Neural cell (in vitro differentiated cells): ENCODE measurements around the gene SSTR1. TPM values are rescaled to one million over a fixed set of nuclear protein-coding genes. Genes with fewer than 3 reads are reported as not detected.

ENCODE experiments used
- H2AFZ ChIP-seq: fragments of 200-600, 300-800 bp; sonication (generic), shearing (Covaris generic); 2 replicates; pipeline ENCODE4 v1.6.0; 2014; ENCODE audit warnings: low read depth, mild to moderate bottlenecking, antibody characterized with exemption, low read length, moderate library complexity
- H3F3A ChIP-seq: fragments of 200-600 bp; shearing (Covaris generic); 2 replicates; pipeline ENCODE4 v1.6.1; 2016; ENCODE audit warnings: mild to moderate bottlenecking, moderate library complexity, mixed read lengths, antibody characterized with exemption, low read length; ENCODE audit not compliant: insufficient read depth, poor library complexity, severe bottlenecking
- H3K27ac ChIP-seq: fragments of 200-600, 300-800 bp; sonication (generic), shearing (Covaris generic); 2 replicates; pipeline ENCODE4 v1.5.1; 2014; ENCODE audit warnings: mild to moderate bottlenecking, low read length, moderate library complexity
- H3K27me3 ChIP-seq: fragments of 300-800, 200-600 bp; sonication (generic), shearing (Covaris generic); 2 replicates; pipeline ENCODE4 v1.6.0; 2014; ENCODE audit warnings: mild to moderate bottlenecking, low read depth, low read length, moderate library complexity; ENCODE audit not compliant: insufficient read depth
- H3K36me3 ChIP-seq: fragments of 300-800, 200-600 bp; sonication (generic), shearing (Covaris generic); 2 replicates; pipeline ENCODE4 v1.5.1; 2014; ENCODE audit warnings: mild to moderate bottlenecking, antibody characterized with exemption, low read length, moderate library complexity; ENCODE audit not compliant: insufficient read depth
- H3K4me2 ChIP-seq: fragments of 300-800, 200-600 bp; sonication (generic), shearing (Covaris generic); 2 replicates; pipeline ENCODE4 v1.6.0; 2014; ENCODE audit warnings: mild to moderate bottlenecking, low read length
- H3K4me3 ChIP-seq: fragments of 300-800, 200-600 bp; sonication (generic), shearing (Covaris generic); 2 replicates; pipeline ENCODE4 v1.5.1; 2014; ENCODE audit warnings: mild to moderate bottlenecking, low read length, moderate library complexity
- H3K79me2 ChIP-seq: fragments of 200-600 bp; shearing (Covaris generic); replicated peaks from 2 replicates; pipeline ENCODE4 v1.6.0; 2014; ENCODE audit warnings: mild to moderate bottlenecking, low read length, moderate library complexity; ENCODE audit not compliant: insufficient read depth
- H3K9ac ChIP-seq: fragments of 300-800, 200-600 bp; sonication (generic), shearing (Covaris generic); 2 replicates; pipeline ENCODE4 v1.6.1; 2016; ENCODE audit warnings: mild to moderate bottlenecking, low read length, mixed read lengths
- H3K9me2 ChIP-seq: fragments of 200-600 bp; shearing (Covaris generic); 2 replicates; pipeline ENCODE4 v1.6.1; 2016; ENCODE audit warnings: mild to moderate bottlenecking, low read length, mixed read lengths; ENCODE audit not compliant: insufficient read depth
- H3K9me3 ChIP-seq: fragments of 200-600, 300-800 bp; sonication (generic), shearing (Covaris generic); 2 replicates; pipeline ENCODE4 v1.6.1; 2016; ENCODE audit warnings: mild to moderate bottlenecking, mixed run types, low read length, moderate library complexity, mixed read lengths
- H4K20me1 ChIP-seq: fragments of 200-600 bp; shearing (Covaris generic); 2 replicates; pipeline ENCODE4 v1.6.1; 2016; ENCODE audit warnings: mild to moderate bottlenecking, mixed run types; ENCODE audit not compliant: insufficient read depth
- EP300 ChIP-seq: fragments of 450-650 bp; conservative IDR thresholded peaks from 2 replicates; pipeline ENCODE4 v1.6.1; 2014; ENCODE audit warnings: antibody characterized with exemption, mild to moderate bottlenecking, moderate library complexity; ENCODE audit not compliant: poor library complexity, severe bottlenecking
- EZH2 ChIP-seq: fragments of 200-600, 300-800 bp; shearing (Covaris generic), sonication (generic); IDR thresholded peaks from 2 replicates; pipeline ENCODE4 v1.6.1; 2014; ENCODE audit warnings: antibody characterized with exemption, low read length, borderline replicate concordance, mild to moderate bottlenecking; ENCODE audit not compliant: insufficient read depth, poor library complexity, severe bottlenecking
- MXI1 ChIP-seq: fragments of 450-650 bp; conservative IDR thresholded peaks from 2 replicates; pipeline ENCODE4 v1.6.1; 2014; ENCODE audit warnings: antibody characterized with exemption, mild to moderate bottlenecking; ENCODE audit not compliant: poor library complexity, severe bottlenecking
- POLR2AphosphoS5 ChIP-seq: IDR thresholded peaks from 2 replicates; pipeline ENCODE4 v1.6.1; 2012
- SMC3 ChIP-seq: fragments of 450-650 bp; conservative IDR thresholded peaks from 2 replicates; pipeline ENCODE4 v1.6.1; 2014; ENCODE audit warnings: antibody characterized with exemption, mild to moderate bottlenecking, moderate library complexity; ENCODE audit not compliant: poor library complexity
- polyA minus RNA-seq: library from RNA; depleted of rRNA, polyadenylated mRNA; stranded (reverse); fragments of >200 nt; gene quantifications from 2 replicates; pipeline ENCODE4 v1.2.3, GENCODE V29; 2014
- polyA plus RNA-seq: library from polyadenylated mRNA; depleted of rRNA; stranded (reverse); fragments of >200 nt; gene quantifications from 2 replicates; pipeline ENCODE4 v1.2.3, GENCODE V29; 2014
- TF ChIP-seq, protein P1 (sequence below): IDR thresholded peaks from 2 replicates; pipeline ENCODE4 v1.6.1; 2012; ENCODE audit warnings: borderline replicate concordance

Gene SSTR1, protein sequence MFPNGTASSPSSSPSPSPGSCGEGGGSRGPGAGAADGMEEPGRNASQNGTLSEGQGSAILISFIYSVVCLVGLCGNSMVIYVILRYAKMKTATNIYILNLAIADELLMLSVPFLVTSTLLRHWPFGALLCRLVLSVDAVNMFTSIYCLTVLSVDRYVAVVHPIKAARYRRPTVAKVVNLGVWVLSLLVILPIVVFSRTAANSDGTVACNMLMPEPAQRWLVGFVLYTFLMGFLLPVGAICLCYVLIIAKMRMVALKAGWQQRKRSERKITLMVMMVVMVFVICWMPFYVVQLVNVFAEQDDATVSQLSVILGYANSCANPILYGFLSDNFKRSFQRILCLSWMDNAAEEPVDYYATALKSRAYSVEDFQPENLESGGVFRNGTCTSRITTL
- polyA plus RNA-seq (2.1 and 2.4 TPM in 2 replicates), polyA minus RNA-seq (2.9 TPM in 2 replicates)

DNA sequence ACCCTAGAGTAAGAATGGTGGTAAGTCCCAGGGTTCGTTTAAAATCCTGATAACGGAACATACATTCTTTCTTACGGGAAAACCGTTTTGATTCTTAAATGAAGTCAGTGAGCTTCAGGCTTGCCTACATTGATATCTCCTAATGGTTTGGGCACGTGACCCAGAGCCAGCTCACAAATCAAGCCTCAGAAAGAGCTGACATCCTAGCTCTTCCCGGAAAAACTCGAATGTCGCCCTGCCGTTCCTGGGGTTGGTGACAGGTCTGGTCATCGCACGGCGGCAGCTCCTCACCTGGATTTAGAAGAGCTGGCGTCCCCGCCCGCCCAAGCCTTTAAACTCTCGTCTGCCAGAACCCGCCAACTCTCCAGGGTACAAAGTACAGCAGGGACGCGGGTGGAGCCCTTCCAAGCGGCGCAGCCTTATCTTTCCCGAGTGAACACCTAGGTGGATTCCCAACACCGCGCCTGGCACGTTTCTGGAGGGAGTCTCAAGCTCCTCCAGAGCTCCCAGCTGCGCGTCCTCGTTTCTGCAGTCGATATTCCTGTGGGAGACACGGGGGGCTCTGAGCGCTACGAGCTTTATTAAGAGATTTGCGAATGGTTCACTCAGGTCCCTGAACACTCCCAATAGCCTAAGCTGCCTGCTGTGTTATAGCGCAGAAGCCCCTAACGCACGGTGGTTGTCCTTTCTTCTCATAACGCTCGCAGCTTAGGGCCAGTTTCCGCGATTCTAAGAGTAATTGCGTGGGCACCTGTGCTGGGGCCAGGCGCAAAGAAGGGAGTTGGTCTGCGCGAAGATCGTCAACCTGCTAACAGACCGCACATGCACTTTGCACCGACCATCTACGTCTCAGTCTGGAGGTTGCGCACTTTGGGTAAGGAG, at the start of gene SSTR1:
SSTR1 (plus strand) TSS at position 169 of the 882 bp plus-strand sequence. CDS start 1,486 bp downstream, outside the sequence.
- H3F3A ChIP-seq: no peaks in the 10 kb centered on the region
- no peaks in the 10 kb centered on the region for H3K9me2 ChIP-seq
- peaks cover 64% of the 10 kb centered on the region for H3K27me3 ChIP-seq
- no peaks in the 10 kb centered on the region for H4K20me1 ChIP-seq
- H3K9ac ChIP-seq: peak within 1 kb of the TSS; percentile 50
- H3K79me2 ChIP-seq: no peaks in the 10 kb centered on the region
- peak within 1 kb of the TSS; percentile 3 for H2AFZ ChIP-seq
- no peak within 1 kb of the TSS for H3K27ac ChIP-seq
- H3K9me3 ChIP-seq: peaks cover 11% of the 10 kb centered on the region
- H3K4me3 ChIP-seq: peak within 1 kb of the TSS; percentile 65
- no peaks in the 10 kb centered on the region for H3K36me3 ChIP-seq
- TF ChIP-seq, protein P1, sequence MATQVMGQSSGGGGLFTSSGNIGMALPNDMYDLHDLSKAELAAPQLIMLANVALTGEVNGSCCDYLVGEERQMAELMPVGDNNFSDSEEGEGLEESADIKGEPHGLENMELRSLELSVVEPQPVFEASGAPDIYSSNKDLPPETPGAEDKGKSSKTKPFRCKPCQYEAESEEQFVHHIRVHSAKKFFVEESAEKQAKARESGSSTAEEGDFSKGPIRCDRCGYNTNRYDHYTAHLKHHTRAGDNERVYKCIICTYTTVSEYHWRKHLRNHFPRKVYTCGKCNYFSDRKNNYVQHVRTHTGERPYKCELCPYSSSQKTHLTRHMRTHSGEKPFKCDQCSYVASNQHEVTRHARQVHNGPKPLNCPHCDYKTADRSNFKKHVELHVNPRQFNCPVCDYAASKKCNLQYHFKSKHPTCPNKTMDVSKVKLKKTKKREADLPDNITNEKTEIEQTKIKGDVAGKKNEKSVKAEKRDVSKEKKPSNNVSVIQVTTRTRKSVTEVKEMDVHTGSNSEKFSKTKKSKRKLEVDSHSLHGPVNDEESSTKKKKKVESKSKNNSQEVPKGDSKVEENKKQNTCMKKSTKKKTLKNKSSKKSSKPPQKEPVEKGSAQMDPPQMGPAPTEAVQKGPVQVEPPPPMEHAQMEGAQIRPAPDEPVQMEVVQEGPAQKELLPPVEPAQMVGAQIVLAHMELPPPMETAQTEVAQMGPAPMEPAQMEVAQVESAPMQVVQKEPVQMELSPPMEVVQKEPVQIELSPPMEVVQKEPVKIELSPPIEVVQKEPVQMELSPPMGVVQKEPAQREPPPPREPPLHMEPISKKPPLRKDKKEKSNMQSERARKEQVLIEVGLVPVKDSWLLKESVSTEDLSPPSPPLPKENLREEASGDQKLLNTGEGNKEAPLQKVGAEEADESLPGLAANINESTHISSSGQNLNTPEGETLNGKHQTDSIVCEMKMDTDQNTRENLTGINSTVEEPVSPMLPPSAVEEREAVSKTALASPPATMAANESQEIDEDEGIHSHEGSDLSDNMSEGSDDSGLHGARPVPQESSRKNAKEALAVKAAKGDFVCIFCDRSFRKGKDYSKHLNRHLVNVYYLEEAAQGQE: no peak
- no peak for TF ChIP-seq EZH2
- H3K4me2 ChIP-seq: peak within 1 kb of the TSS; percentile 88

DNA sequence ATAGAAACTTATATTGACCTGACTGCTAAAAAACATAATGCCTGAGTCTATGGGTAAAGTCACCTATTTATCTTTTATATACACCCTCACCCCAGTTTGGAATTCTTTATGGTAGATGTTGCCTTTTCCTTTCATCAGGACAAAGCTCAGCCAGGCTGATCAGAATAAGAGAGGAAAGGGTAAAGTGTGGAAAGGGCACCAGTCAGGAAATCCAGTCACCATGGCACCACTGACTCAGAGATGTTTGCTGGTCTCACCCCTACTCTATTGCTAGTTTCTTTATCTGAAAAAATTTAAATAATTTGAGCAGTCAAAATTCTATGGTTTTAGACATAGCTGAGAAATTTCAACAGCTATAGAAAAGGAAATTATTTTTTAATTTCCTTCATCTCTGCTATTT, 49.2 kb upstream of the SSTR1 start:
- no peaks in the 10 kb centered on the region for H3K9me2 ChIP-seq
- H3K79me2 ChIP-seq: no peaks in the 10 kb centered on the region
- no peak overlapping the region for H3K27ac ChIP-seq
- no peak overlapping the region for H3K9ac ChIP-seq
- no peaks in the 10 kb centered on the region for H3K9me3 ChIP-seq
- no peaks in the 10 kb centered on the region for H4K20me1 ChIP-seq
- H3K36me3 ChIP-seq: no peaks in the 10 kb centered on the region
- TF ChIP-seq EP300 (no peak), EZH2 (no peak), POLR2AphosphoS5 (no peak), SMC3 (no peak), MXI1 (no peak)
- TF ChIP-seq, protein P1: no peak
- H3K27me3 ChIP-seq: no peaks in the 10 kb centered on the region
- H3F3A ChIP-seq: no peaks in the 10 kb centered on the region
- H3K4me2 ChIP-seq: no peak overlapping the region
- H2AFZ ChIP-seq: no peak overlapping the region
- H3K4me3 ChIP-seq: no peak overlapping the region
